Tibial artery (tissue), 4 donors: ENCODE measurements around the gene UQCR10.

Experiments
- DNase-seq, 2 donors: peaks; one replicate each; pipeline ENCODE4 v3.0.0-alpha.2; 2019
- H3K27ac ChIP-seq, 2 donors: fragments of 200-600 bp; sonication (generic) in 1 of 2; 1 replicate in 1 of 2; 2 replicates in 1 of 2; pipeline ENCODE4 v1.5.1; 2018 to 2019; ENCODE audit warnings: mild to moderate bottlenecking in 1 of 2
- H3K27me3 ChIP-seq, 2 donors: fragments of 200-600 bp; sonication (generic) in 1 of 2; one replicate each; pipeline versions ENCODE4 v1.5.1 to v1.6.0; 2016 to 2019
- H3K36me3 ChIP-seq, 3 donors: fragments of 200-600 bp; sonication (generic) in 2 of 3; one replicate each; pipeline ENCODE4 v1.5.1; 2016 to 2019; ENCODE audit warnings: mild to moderate bottlenecking in 2 of 3
- H3K4me1 ChIP-seq, 4 donors: fragments of 200-600 bp; sonication (generic) in 2 of 4; 1 replicate in 3 of 4; 2 replicates in 1 of 4; pipeline ENCODE4 v1.5.1; 2016 to 2019
- H3K4me3 ChIP-seq, 2 donors: fragments of 200-600 bp; sonication (generic) in 1 of 2; 1 replicate in 1 of 2; 2 replicates in 1 of 2; pipeline ENCODE4 v1.5.1; 2018 to 2019; ENCODE audit warnings: mild to moderate bottlenecking in 2 of 2
- H3K9me3 ChIP-seq, 3 donors: fragments of 200-600 bp; sonication (generic) in 1 of 3; one replicate each; pipeline ENCODE4 v1.5.1; 2016 to 2019
- intact Hi-C: fragments of 100-400 bp; cut with DNase I; formaldehyde crosslinking; loops from one replicate; pipeline ENCODE4 v1.15.0; 2023; ENCODE audit warnings: low total_unique reads
- TF ChIP-seq, protein P1 (sequence below), 2 experiments: fragments of 200-600 bp in 1 of 2; fragments of 450-650 bp in 1 of 2; IDR thresholded peaks; one replicate each; pipeline ENCODE4 v1.5.1; 2017 to 2019; ENCODE audit warnings: antibody characterized with exemption in 2 of 2, mild to moderate bottlenecking in 1 of 2, moderate library complexity in 1 of 2

UQCR10 gene

DNA sequence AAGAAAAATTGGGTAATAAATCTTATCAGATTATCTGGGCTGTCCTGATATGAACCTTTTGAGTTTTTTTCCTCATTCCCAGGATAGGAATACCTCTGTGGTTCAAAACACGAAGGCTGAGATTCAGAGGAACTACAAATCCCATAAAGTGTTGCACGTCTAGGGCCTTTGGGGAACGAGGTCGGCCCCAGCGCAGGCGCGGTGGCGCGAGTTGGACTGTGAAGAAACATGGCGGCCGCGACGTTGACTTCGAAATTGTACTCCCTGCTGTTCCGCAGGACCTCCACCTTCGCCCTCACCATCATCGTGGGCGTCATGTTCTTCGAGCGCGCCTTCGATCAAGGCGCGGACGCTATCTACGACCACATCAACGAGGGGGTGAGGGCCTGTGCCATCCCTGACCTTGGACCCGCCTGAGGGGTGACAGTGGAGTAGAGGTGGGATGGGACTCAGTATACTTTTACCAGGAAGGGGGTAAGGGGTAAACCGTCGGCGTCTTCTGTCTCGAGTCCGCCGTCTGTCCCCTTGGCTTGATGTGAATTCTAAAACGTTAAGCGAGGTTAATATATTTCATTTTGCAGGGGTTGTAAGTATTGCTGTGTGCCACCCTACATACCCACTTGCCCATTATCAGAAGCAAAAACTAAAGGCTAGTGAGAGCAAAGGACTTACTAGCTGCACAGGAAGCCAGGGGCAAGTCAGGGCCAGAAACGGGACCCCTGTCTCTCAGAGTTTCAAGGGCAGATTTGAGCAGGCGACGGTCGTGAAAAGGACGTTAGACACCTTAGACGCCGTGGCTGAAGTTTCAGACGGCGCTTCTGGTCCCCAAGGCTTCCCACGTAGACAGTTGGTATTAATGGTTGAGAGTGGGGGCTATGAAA is at the start of gene UQCR10:
Gene UQCR10, plus strand, starts transcription at position 199 of the 881 bp plus-strand sequence. Its CDS starts 30 bp downstream, at position 229.
- peak; percentile 94 for DNase-seq
- H3K36me3 ChIP-seq: peaks cover 16 to 26% (median 22%) of the 10 kb centered on the region in 3 donors
- intact Hi-C loops: loop anchor here (5.0 kb wide), 1 partner anchor 70 kb away; the partner anchor contains the start of gene ASCC2
- H3K4me3 ChIP-seq: peak within 1 kb of the TSS; percentile 86 to 94
- H3K27ac ChIP-seq: peak within 1 kb of the TSS; percentile 84 to 92
- H3K4me1 ChIP-seq: peaks cover 0 to 27% (median 16%) of the 10 kb centered on the region in 4 donors
- H3K27me3 ChIP-seq: no peaks in the 10 kb centered on the region
- no peaks in the 10 kb centered on the region for H3K9me3 ChIP-seq
- TF ChIP-seq, protein P1, sequence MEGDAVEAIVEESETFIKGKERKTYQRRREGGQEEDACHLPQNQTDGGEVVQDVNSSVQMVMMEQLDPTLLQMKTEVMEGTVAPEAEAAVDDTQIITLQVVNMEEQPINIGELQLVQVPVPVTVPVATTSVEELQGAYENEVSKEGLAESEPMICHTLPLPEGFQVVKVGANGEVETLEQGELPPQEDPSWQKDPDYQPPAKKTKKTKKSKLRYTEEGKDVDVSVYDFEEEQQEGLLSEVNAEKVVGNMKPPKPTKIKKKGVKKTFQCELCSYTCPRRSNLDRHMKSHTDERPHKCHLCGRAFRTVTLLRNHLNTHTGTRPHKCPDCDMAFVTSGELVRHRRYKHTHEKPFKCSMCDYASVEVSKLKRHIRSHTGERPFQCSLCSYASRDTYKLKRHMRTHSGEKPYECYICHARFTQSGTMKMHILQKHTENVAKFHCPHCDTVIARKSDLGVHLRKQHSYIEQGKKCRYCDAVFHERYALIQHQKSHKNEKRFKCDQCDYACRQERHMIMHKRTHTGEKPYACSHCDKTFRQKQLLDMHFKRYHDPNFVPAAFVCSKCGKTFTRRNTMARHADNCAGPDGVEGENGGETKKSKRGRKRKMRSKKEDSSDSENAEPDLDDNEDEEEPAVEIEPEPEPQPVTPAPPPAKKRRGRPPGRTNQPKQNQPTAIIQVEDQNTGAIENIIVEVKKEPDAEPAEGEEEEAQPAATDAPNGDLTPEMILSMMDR (IDR thresholded peaks at IDR 0.05): no peak

DNA sequence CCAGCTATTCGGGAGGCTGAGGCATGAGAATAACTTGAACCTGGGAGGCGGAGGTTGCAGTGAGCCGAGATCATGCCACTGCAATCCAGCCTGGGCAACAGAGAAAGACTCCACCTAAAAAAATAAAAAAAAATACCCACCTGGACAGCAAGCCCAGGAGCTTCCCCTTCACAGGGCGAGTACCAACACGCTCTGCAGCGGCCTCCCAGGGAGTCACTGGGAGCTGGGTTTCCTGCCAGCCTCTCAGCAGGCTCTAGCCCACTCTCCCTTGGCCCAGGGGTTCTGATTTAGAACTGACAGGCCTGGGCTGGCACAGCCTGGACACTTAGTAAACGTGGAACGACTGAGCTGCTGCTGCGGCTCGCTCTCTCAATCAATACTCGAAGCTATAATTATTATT is 49.4 kb upstream of the UQCR10 start:
- H3K9me3 ChIP-seq: no peaks in the 10 kb centered on the region
- TF ChIP-seq, protein P1 (IDR thresholded peaks at IDR 0.05): no peak
- DNase-seq: no peak
- H3K27ac ChIP-seq: no peak overlapping the region
- no peaks in the 10 kb centered on the region for H3K36me3 ChIP-seq
- no peak overlapping the region for H3K4me3 ChIP-seq
- peaks cover 0 to 95% of the 10 kb centered on the region in 2 donors for H3K27me3 ChIP-seq
- peaks cover 0 to 18% (median 13%) of the 10 kb centered on the region in 4 donors for H3K4me1 ChIP-seq
- intact Hi-C loops: no loop called here

DNA sequence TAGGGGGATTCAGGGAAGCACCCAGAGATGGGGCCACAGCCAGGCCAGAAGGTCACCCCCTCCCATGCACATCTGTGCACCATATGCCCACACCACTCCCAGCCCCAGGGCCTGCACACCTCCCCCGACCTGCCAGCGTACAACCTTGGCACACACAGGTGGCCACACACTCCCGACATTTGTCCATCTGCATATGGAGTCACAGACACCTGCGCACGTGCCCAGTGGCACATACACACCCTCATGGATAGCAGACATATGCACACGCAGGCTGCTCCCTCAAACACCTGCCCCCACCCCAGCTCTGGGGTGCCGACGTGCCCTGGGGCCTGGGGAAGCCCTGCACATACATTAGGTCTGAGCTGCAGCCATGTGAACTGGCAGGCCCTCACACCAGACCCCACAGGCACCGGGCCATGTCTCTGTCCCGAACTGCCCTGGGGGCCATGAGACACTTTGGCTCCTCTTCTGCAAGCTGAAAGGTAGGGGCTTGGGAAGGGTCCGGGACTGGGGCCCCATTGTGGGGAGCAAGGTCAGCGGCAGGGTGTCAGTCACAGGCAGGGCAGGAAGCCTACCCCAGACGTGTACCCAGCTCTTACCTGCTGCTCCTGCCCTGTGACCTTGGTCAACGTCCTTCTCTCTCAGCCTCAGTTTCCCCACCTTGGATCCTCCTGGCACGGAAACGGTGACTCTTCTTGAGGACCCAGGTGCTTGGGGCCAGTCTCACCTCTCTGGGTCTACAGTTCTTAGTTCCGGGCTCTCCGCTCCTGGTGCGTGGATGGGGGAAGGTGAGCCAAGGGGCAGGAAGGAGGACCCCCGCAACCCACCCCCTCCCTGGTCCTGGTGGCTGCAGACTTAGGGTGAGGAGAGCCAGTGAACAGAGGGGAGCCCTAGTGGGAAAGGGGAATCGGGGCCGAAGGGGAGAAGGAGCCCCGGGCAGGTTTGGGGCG is 47.9 kb upstream of the UQCR10 start:
- TF ChIP-seq, protein P1 (IDR thresholded peaks at IDR 0.05): no peak
- H3K36me3 ChIP-seq: no peaks in the 10 kb centered on the region
- peaks cover 0 to 93% of the 10 kb centered on the region in 2 donors for H3K27me3 ChIP-seq
- H3K4me1 ChIP-seq: peaks cover 0 to 18% (median 13%) of the 10 kb centered on the region in 4 donors
- peak overlapping the region in 1 of 2 donors; percentile 9 for H3K4me3 ChIP-seq
- no peaks in the 10 kb centered on the region for H3K9me3 ChIP-seq
- no peak for DNase-seq
- intact Hi-C loops: no loop called here
- no peak overlapping the region for H3K27ac ChIP-seq

DNA sequence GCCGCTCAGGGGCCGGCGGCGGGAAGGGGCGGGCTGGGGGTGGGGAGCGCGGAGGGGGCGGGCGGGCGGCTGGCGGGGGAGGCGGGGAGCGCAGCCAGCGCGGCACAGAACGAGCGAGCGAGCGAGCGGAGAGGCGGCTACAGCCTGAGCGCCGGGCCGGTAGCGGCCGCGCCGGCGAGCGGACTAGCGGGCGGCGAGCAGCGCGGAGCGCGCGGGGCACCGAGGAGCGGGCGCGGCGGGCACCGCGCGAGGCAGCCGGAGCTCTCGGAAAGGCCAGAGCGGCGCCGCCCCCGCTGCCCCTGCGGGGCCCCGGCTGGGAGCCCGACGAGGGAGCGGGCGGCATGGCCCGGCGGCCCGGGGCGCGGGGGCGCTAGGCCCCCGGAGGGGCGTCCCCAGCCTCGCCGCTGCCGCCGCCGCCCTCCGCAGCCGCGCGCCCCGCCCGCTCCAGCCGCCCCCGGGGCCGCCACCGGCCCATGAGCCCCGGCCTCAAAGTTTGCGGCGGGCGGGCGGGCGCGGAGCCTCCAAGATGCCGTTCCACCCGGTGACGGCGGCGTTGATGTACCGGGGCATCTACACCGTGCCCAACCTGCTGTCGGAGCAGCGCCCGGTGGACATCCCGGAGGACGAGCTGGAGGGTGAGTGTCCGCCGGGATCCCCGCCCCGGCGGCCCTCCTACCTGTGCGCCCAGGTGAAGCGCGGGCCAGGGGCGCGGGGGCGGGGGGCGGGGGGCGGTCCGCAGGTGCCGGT is 47.1 kb upstream of the UQCR10 start, which contains the start of gene CABP7:
Gene CABP7, plus strand, starts transcription at position 105 of the 747 bp plus-strand sequence. Its CDS starts 422 bp downstream, at position 527.
- Histone ChIP-seq H3K9me3 (no peaks in the 10 kb centered on the region), H3K36me3 (no peaks in the 10 kb centered on the region), H3K27me3 (peaks cover 0 to 86% of the 10 kb centered on the region in 2 donors), H3K4me1 (peaks cover 0 to 18% (median 13%) of the 10 kb centered on the region in 4 donors), H3K4me3 (peak within 1 kb of the TSS in 1 of 2 donors; percentile 9), H3K27ac (no peak within 1 kb of the TSS)
- TF ChIP-seq, protein P1 (IDR thresholded peaks at IDR 0.05): no peak
- intact Hi-C loops: no loop called here
- no peak for DNase-seq
